ENCODE measurements around the gene TSHZ2.

TSHZ2 gene

DNA sequence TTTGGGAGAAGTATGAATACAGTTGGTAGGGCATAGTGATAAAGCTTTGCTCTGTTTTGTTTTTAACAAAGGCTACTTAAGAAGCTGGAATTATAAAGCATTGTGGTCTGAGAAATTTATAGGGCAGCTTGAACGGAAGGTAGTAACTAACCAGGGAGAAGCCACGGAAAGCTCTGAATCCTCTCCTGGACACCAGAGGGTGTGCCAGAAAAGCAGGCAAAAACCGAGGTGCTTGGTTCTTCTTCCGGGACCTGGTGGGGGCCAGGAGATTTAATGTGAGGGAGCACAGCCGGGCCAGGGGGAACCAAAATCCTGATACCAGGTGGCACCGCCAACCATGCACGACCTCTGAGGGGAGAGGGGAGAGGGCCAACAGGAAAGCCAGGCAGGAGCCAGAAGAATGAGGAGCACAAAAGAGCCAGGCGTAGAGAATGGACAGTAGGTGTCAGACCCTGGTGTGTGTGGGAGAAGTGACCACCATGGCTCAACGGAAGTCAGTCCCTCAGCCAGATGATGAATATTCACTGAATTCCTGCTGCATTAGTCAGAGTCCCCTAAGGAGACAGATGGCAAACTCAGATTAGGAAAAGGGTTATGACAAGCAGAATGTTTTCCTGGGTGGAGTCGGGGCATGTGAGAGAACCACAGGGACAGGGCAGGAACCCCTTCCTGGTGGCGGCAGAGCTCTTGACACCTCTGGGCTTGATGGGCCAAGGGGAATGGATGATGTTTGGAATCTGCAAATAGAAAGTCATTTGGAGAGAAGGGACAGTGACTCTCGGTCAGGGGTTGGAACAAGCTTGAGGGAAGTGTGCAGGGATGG, 359.2 kb downstream of the TSHZ2 start:
- no peak overlapping the region for H3K4me3 ChIP-seq (ENCODE audit: low read depth, low read length)
- DNase-seq (ENCODE audit: low read depth, low spot score) = peak; percentile 1
- TF ChIP-seq, protein P1, sequence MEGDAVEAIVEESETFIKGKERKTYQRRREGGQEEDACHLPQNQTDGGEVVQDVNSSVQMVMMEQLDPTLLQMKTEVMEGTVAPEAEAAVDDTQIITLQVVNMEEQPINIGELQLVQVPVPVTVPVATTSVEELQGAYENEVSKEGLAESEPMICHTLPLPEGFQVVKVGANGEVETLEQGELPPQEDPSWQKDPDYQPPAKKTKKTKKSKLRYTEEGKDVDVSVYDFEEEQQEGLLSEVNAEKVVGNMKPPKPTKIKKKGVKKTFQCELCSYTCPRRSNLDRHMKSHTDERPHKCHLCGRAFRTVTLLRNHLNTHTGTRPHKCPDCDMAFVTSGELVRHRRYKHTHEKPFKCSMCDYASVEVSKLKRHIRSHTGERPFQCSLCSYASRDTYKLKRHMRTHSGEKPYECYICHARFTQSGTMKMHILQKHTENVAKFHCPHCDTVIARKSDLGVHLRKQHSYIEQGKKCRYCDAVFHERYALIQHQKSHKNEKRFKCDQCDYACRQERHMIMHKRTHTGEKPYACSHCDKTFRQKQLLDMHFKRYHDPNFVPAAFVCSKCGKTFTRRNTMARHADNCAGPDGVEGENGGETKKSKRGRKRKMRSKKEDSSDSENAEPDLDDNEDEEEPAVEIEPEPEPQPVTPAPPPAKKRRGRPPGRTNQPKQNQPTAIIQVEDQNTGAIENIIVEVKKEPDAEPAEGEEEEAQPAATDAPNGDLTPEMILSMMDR (IDR thresholded peaks at IDR 0.05; ENCODE audit: low read depth, low read length) = no peak
- in situ Hi-C loops (cut with HindIII; ENCODE audit: low sequenced_read_pairs) = no loop called here

DNA sequence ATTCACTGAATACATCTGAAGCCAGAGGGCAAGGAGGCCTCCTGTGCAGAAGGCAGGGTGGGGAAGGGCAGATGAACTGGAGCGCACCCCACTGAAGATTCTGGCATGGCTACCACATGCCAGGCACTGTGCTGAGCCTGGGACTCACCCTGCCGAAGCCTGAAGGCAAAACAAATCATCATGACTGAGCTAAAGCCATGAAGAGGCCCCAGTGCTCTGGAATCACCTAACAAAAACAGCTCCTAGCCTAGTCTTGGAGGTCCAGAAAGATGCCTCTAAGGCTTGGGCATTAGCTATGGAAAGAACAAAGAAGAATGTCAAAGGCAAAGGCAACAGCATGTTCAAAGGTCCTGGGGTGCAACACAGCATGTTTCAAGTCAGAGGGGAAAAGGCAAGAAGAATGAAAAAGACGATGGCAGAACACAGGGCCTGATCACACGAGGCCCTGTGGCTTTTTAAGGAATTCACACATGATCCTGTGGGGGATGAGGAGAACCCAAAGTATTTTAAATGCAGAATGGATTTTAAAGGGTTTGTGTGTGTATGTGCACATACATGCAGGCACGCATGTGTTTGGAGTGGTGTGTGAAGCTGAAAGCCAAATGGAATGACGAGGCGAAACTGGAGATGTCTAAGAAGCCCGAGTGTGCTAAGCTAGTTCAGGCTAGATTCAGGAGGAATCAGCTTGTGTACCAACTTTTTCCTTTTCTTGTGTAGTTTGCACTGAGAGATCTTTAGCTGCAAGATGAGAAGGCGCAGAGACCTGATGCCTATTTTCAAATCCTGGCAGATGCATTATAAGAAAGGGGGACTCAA, 360.1 kb downstream of the TSHZ2 start:
- no peak overlapping the region for H3K4me3 ChIP-seq (ENCODE audit: low read depth, low read length)
- in situ Hi-C loops (cut with HindIII; ENCODE audit: low sequenced_read_pairs) = no loop called here
- TF ChIP-seq, protein P1 (IDR thresholded peaks at IDR 0.05; ENCODE audit: low read depth, low read length) = no peak
- no peak for DNase-seq (ENCODE audit: low read depth, low spot score)

DNA sequence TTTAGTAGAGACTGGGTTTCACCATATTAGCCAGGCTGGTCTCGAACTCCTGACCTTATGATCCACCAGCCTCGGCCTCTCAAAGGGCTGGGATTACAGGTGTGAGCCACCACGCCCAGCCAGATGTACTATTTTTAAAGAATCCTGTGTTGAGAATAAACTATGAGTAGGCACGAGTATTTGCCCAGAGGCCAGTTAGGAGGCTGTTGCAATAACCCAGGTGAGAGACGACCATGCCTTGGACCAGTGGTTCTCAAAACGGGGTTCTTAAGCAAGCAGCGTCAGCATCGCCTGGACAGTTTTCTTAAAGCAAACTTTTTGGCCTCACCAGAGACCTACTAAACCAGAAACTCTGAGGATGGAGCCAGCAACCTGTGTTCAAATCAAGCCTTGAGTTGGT, 362.7 kb downstream of the TSHZ2 start:
- in situ Hi-C loops (cut with HindIII; ENCODE audit: low sequenced_read_pairs) = no loop called here
- H3K4me3 ChIP-seq (ENCODE audit: low read depth, low read length) = no peak overlapping the region
- DNase-seq (ENCODE audit: low read depth, low spot score) = no peak
- TF ChIP-seq, protein P1 (IDR thresholded peaks at IDR 0.05; ENCODE audit: low read depth, low read length) = no peak

DNA sequence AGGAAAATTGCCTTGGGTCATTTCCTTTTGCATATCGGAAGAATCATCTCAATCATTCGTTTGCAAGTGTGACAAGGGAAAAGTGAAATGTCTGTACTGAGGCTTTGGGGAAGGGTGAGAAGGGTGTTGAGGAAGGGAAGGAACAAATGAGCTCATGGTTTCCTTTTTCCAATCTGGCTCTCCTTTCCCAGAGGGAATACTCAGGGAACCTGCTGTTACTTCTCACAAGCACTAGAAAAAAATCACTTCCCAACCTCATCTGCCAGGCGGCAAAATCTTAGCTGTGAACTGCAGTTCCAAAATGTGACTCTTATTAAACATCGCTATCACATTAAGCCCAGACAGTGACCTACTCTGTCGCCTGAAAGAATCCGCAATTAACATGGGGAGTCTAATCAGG, 363.4 kb downstream of the TSHZ2 start:
- in situ Hi-C loops (cut with HindIII; ENCODE audit: low sequenced_read_pairs) = no loop called here
- no peak for DNase-seq (ENCODE audit: low read depth, low spot score)
- no peak overlapping the region for H3K4me3 ChIP-seq (ENCODE audit: low read depth, low read length)
- TF ChIP-seq, protein P1 (IDR thresholded peaks at IDR 0.05; ENCODE audit: low read depth, low read length) = no peak

DNA sequence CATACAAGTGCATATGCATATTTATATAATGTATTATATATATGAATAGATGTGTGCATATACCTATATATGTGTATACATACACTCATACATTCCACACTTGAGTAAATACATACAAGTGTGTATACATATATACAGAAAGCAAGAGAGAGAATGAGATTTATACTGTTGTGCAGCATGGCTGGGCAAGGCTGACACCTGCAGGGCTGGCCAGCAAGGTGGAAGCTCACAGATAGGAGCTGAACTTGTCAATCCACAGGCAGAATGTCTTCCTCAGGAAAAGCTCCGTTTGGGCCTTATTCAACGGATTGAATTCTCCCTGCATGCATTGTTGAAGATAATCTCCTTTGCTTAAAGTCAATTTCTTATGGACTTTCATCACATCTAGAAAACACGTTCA, 364.7 kb downstream of the TSHZ2 start:
- DNase-seq (ENCODE audit: low read depth, low spot score) = no peak
- in situ Hi-C loops (cut with HindIII; ENCODE audit: low sequenced_read_pairs) = no loop called here

DNA sequence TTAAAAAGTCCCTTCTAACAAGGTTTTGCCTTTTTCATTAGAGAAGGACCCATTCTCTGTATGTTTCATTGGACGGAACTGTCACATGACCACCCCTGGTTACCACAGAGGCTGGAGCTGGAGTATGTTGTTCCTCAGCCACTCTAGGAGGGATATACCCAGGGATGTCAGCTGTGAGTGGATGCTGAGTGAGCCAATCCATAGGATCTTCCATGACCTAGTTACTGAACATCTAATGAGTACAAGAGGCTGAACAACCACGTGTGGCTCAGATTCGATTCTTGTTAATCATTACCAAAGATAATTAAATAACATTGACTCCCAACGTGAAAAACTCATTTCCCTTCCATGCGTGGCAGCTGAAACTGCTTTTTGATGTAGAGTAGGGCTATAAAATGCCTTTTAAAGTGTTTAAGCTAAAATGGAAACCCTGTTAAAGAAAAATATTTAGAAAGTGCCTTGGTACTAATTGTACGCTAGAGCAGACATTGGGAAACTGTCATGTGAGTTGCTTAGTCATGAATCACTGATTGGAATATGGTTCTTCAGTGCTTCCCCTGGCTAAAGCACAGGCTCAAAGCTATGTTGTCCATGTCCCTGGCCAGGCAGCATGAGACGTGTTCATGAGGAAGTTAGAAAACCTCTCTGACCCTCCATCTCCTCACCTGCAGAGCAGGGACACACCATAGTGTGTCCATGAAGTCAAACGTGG, 365.4 kb downstream of the TSHZ2 start:
- TF ChIP-seq, protein P1 (IDR thresholded peaks at IDR 0.05; ENCODE audit: low read depth, low read length) = no peak
- DNase-seq (ENCODE audit: low read depth, low spot score) = no peak
- in situ Hi-C loops (cut with HindIII; ENCODE audit: low sequenced_read_pairs) = no loop called here
- no peak overlapping the region for H3K4me3 ChIP-seq (ENCODE audit: low read depth, low read length)

More for the DNA sequence above, 364.7 kb downstream of the TSHZ2 start:
- TF ChIP-seq, protein P1 (IDR thresholded peaks at IDR 0.05; ENCODE audit: low read depth, low read length) = no peak
- no peak overlapping the region for H3K4me3 ChIP-seq (ENCODE audit: low read depth, low read length)
